PFSK-1 (cell line): ENCODE data around the gene GDF11.

Experiments
- REST ChIP-seq, 2 experiments: IDR thresholded peaks; 2 replicates each; pipeline versions ENCODE4 v1.6.1 to v1.8.0; 2011 to 2012; ENCODE audit warnings: low read depth in 2 of 2, low read length in 2 of 2, control low read depth in 1 of 2, inconsistent platforms in 1 of 2, mild to moderate bottlenecking in 1 of 2, moderate library complexity in 1 of 2; ENCODE audit not compliant: insufficient read depth in 1 of 2
- SIN3A ChIP-seq: IDR thresholded peaks from 2 replicates; pipeline ENCODE4 v1.6.1; 2012; ENCODE audit warnings: mild to moderate bottlenecking, low read length, moderate library complexity, borderline replicate concordance; ENCODE audit not compliant: insufficient read depth
- TAF1 ChIP-seq: IDR thresholded peaks from 2 replicates; pipeline ENCODE4 v1.6.1; 2012; ENCODE audit warnings: low read length, control low read depth, borderline replicate concordance; ENCODE audit not compliant: insufficient read depth

GRCh38 chr12:55698241-55698955 lies 44.5 kb upstream of the GDF11 start:
- TF ChIP-seq SIN3A (no peak), TAF1 (no peak), REST (IDR thresholded peaks at IDR 0.05; ENCODE audit: insufficient read depth in 1 of 2, low read depth in 2 of 2, low read length in 2 of 2) (no peak)
